ENCODE results near the gene C17orf107. TPM values are rescaled to one million over a fixed set of nuclear protein-coding genes. Genes with fewer than 3 reads are reported as not detected.
A peak's percentile ranks its signal among the peaks of the same experiment; 100 is the strongest.

C17orf107 gene
- total RNA-seq, 4 donors from 2014 or later: 0.10 to 0.33 TPM; not detected in 2

DNA sequence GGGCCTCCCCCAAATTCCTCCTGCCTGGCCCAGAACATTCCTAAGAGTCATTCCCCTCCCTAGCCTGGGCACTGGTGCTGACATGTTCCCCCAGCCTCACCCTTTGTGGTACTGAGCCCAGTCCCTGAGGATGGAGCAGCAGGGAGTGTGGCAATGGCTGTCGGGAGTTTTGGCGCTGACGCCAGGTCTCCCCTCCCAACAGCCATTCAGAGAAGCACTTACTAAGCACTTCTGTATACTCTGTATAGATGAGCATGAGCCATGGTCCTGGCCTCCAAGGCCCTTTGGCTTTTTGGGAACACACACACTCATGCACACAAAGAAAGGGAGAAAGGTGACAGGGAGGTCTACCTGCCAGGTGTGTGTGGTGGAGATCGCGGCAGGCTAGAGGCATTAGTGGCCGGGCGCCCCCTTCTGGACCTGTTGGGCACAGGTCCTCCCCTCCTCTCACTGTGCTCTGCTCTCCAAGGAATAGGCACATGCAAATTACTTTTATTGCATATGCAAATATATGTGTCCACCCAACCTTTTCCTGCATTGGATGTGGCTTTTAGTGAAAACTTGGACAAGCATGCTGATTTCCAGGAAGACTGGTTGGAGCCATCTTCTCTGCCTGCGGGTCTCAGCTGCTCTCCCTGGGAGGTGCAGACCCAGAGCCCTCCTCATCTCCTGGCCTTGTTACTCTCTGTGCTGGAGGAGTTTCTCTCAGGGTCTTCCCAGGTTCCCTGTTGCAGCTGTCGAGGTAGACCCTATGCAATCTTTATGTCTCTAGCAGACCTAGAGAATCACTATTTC is 17.4 kb upstream of the C17orf107 start:
- H3K4me1 ChIP-seq: no peaks in the 10 kb centered on the region
- TF ChIP-seq, protein P1, sequence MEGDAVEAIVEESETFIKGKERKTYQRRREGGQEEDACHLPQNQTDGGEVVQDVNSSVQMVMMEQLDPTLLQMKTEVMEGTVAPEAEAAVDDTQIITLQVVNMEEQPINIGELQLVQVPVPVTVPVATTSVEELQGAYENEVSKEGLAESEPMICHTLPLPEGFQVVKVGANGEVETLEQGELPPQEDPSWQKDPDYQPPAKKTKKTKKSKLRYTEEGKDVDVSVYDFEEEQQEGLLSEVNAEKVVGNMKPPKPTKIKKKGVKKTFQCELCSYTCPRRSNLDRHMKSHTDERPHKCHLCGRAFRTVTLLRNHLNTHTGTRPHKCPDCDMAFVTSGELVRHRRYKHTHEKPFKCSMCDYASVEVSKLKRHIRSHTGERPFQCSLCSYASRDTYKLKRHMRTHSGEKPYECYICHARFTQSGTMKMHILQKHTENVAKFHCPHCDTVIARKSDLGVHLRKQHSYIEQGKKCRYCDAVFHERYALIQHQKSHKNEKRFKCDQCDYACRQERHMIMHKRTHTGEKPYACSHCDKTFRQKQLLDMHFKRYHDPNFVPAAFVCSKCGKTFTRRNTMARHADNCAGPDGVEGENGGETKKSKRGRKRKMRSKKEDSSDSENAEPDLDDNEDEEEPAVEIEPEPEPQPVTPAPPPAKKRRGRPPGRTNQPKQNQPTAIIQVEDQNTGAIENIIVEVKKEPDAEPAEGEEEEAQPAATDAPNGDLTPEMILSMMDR (IDR thresholded peaks at IDR 0.05 in 4 of 5, conservative IDR thresholded peaks at IDR 0.05 in 1 of 5): peak; percentile 54 to 82 (median 68)
- TF ChIP-seq POLR2A (IDR thresholded peaks at IDR 0.05): no peak
- H3K27ac ChIP-seq: no peak overlapping the region
- no peaks in the 10 kb centered on the region for H3K9me3 ChIP-seq
- DNase-seq: no peak
- peaks cover 0 to 46% of the 10 kb centered on the region in 2 donors for H3K36me3 ChIP-seq
- in situ Hi-C loops (cut with MboI; ENCODE audit: low sequenced_read_pairs in 4 of 4): loop anchor here (10.0 to 25.0 kb wide), 3 partner anchors 95 to 167 kb away; partner anchors contain the start of genes GLTPD2 (in 3 of the 4), VMO1 (in 3 of the 4), PSMB6 (in 2 of the 4) and ARRB2 (in 1 of the 4)
- ATAC-seq: peak in 1 of 2 donors; percentile 53
- no peak overlapping the region for H3K4me3 ChIP-seq
- intact Hi-C loops (cut with DNase I; ENCODE audit: low total_unique reads): no loop called here
- H3K27me3 ChIP-seq: no peaks in the 10 kb centered on the region

DNA sequence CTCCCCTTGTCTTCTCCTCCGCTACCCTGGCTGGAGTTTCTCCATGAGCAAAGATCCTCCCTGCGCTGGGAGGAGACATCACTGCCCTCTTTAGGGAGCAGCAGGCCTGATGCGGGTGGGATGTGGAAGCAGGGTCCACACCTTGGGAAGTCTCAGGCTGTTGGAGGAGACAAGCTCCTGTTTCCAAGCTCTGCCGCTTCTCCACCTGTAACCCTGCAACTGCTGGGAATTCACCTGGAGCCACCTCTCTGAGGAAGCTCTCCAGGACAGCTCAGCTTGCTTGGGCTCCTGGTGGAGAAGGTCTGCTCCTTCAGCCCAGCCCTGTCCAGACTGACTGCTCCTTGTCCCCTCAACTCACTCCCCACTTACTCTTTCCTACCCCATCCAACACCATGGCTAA is 14.8 kb upstream of the C17orf107 start:
- H3K36me3 ChIP-seq: peaks cover 0 to 51% of the 10 kb centered on the region in 2 donors
- no peak overlapping the region for H3K4me3 ChIP-seq
- no peaks in the 10 kb centered on the region for H3K27me3 ChIP-seq
- ATAC-seq (no peak), DNase-seq (no peak)
- H3K9me3 ChIP-seq: no peaks in the 10 kb centered on the region
- intact Hi-C loops (cut with DNase I; ENCODE audit: low total_unique reads): no loop called here
- no peak overlapping the region for H3K27ac ChIP-seq
- no peaks in the 10 kb centered on the region for H3K4me1 ChIP-seq
- TF ChIP-seq, protein P1 (IDR thresholded peaks at IDR 0.05 in 4 of 5, conservative IDR thresholded peaks at IDR 0.05 in 1 of 5): no peak
- no peak for TF ChIP-seq POLR2A (IDR thresholded peaks at IDR 0.05)
- in situ Hi-C loops (cut with MboI; ENCODE audit: low sequenced_read_pairs in 4 of 4): loop anchor here (10.0 to 25.0 kb wide), 3 partner anchors 97 to 170 kb away; partner anchors contain the start of genes GLTPD2 (in 3 of the 4), VMO1 (in 3 of the 4), PSMB6 (in 2 of the 4) and ARRB2 (in 1 of the 4)

DNA sequence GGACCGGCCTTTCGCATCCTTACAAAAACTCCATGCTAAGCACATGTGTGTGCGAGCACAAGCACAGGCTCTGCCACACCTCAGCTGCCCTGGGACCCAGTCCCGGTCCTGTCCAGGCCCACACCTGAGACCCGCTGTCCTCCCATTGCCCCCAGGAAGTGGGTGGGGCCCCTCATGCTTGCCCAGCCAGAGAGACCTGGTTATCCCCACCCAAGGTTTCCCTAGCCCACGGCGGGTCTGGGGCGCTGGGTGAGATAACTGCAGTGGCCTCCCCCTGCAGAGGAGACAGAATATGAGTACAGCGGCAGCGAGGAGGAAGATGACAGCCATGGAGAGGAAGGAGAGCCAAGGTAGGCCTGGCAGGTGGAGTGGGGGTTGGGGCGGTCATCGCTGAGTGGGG is 12.5 kb upstream of the C17orf107 start:
- no peak overlapping the region for H3K27ac ChIP-seq
- H3K36me3 ChIP-seq: peaks cover 0 to 66% of the 10 kb centered on the region in 2 donors
- no peaks in the 10 kb centered on the region for H3K27me3 ChIP-seq
- H3K4me3 ChIP-seq: no peak overlapping the region
- no peaks in the 10 kb centered on the region for H3K9me3 ChIP-seq
- no peaks in the 10 kb centered on the region for H3K4me1 ChIP-seq
- TF ChIP-seq POLR2A (IDR thresholded peaks at IDR 0.05): no peak
- TF ChIP-seq, protein P1 (IDR thresholded peaks at IDR 0.05 in 4 of 5, conservative IDR thresholded peaks at IDR 0.05 in 1 of 5): no peak
- in situ Hi-C loops (cut with MboI; ENCODE audit: low sequenced_read_pairs in 4 of 4): loop anchor here (5.0 to 25.0 kb wide), 4 partner anchors 100 to 172 kb away; partner anchors contain the start of genes GLTPD2 (in 4 of the 4), VMO1 (in 4 of the 4), PSMB6 (in 2 of the 4) and ARRB2 (in 1 of the 4)
- DNase-seq (no peak), ATAC-seq (no peak)
- intact Hi-C loops (cut with DNase I; ENCODE audit: low total_unique reads): loop anchor here (5.0 kb wide), 1 partner anchor 175 kb away; the partner anchor contains the start of gene ARRB2

DNA sequence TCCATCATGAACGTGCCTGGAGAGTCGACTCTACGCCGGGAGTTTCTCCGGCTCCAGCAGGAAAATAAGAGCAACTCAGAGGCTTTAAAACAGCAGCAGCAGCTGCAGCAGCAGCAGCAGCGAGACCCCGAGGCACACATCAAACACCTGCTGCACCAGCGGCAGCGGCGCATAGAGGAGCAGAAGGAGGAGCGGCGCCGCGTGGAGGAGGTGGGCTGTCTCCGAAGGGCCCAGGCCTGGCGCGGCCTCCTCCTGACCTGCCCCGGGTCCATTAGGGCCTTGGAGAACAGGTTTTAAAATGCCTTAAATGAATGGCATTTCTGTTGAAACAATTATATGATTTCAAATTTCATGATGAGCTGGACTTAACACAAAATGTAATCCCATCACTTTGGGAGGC is 11.8 kb upstream of the C17orf107 start:
- no peak overlapping the region for H3K4me3 ChIP-seq
- no peak for TF ChIP-seq POLR2A (IDR thresholded peaks at IDR 0.05)
- TF ChIP-seq, protein P1 (IDR thresholded peaks at IDR 0.05 in 4 of 5, conservative IDR thresholded peaks at IDR 0.05 in 1 of 5): no peak
- in situ Hi-C loops (cut with MboI; ENCODE audit: low sequenced_read_pairs in 4 of 4): loop anchor here (5.0 to 25.0 kb wide), 4 partner anchors 100 to 173 kb away; partner anchors contain the start of genes GLTPD2 (in 4 of the 4), VMO1 (in 4 of the 4), PSMB6 (in 2 of the 4) and ARRB2 (in 1 of the 4)
- H3K27me3 ChIP-seq: no peaks in the 10 kb centered on the region
- intact Hi-C loops (cut with DNase I; ENCODE audit: low total_unique reads): loop anchor here (5.0 kb wide), 1 partner anchor 175 kb away; the partner anchor contains the start of gene ARRB2
- no peak for ATAC-seq
- H3K36me3 ChIP-seq: peaks cover 0 to 73% of the 10 kb centered on the region in 2 donors
- no peak for DNase-seq
- H3K27ac ChIP-seq: no peak overlapping the region
- no peaks in the 10 kb centered on the region for H3K9me3 ChIP-seq
- no peaks in the 10 kb centered on the region for H3K4me1 ChIP-seq
